HG03571 (cell line): ENCODE data around the gene GNAQ.
"Not testable (repeated sequence)": the region's sequence is repeated elsewhere in the genome, so short reads cannot be mapped to it uniquely, and the experiment has no call there.

Experiments used
- ATAC-seq: cut with Tn5 transposase; IDR thresholded peaks from one replicate; pipeline ENCODE4 v1.9.1; 2021; ENCODE audit not compliant: unreplicated experiment

Gene GNAQ

DNA sequence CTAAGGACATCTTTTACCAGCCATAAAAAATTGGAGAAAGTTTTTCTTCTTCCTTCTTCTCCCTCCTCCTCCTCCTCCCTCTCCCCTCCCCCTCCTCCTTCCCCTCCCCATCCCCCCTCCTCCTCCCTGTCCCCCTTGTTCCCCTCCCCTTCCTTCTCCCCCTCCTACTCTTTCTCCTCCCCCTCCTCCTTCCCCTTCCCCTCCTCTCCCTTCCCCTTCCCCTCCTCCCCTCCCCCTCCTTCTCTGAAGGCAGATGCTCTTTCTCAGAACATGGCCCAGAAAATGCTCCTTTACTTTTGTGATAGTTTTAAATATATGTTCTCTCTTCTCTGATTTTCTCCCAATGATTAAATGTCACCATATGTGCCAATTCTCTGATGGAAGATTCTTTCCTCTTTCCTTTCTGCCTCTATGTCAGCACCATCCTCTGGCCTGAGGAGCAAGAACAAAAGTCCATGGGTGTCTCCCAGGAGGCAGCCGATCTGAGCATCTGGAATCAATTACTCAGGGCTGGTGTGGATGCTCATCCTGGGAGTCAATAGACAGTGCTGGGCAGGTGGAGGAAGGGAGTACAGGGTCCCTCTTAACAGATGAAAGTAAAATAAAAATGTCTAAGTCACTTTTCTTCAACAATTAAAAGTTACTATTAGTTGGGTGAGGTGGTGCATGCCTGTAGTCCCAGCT is 320.5 kb downstream of the GNAQ start:
- no peak for ATAC-seq

DNA sequence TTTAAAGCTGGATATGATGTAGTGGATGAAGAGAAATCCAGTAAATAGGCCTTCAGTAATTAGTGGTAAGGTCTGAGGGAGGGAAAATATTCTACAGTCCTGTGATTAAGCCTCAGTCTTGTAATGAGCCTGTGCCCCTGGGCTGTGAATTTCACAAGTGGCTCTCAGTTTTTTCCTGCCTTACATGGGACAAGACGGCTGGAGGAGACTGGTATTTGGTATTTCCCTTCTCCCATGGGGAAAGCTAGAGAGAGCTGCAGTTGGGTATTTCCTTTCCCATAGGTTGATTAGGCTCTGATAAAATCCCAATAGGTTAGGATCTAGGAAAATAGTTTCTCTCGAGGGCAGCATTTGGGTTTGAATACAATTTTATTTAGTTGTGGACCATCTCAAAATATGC is 321.3 kb downstream of the GNAQ start:
- no peak for ATAC-seq

DNA sequence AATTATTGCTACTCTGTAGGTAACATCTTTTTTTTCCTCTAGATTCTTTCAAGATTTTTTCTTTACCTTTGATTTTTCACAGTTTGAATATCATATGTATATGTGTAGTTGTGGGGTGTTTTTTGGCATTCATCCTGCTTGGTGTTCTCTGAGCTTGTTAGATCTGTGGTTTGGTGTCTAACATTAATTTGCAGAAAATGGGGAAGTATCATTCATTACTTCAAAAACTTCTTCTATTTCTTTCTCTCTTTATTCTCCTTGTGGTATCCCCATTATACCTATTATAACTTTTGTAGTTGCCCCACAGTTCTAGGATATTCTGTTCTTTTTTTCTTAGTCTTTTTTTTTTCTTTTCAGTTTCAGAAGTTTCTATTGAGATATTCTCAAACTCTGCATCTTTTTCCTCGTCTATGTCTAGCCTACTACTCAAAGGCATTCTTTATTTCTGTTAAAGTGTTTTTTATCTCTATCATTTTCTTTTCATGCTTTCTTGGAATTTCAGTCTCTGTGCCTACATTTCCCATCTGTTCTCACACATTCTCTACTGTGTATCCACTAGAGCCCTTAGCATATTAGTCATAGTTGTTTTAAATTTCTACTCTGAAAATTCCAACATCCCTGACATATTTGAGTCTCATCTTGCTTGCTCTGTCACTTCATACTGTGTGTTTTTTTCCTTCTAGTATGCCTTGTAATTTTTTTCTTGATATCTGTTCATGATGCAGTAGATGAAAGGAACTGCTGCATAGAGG is 323.4 kb downstream of the GNAQ start:
- ATAC-seq: no peak

DNA sequence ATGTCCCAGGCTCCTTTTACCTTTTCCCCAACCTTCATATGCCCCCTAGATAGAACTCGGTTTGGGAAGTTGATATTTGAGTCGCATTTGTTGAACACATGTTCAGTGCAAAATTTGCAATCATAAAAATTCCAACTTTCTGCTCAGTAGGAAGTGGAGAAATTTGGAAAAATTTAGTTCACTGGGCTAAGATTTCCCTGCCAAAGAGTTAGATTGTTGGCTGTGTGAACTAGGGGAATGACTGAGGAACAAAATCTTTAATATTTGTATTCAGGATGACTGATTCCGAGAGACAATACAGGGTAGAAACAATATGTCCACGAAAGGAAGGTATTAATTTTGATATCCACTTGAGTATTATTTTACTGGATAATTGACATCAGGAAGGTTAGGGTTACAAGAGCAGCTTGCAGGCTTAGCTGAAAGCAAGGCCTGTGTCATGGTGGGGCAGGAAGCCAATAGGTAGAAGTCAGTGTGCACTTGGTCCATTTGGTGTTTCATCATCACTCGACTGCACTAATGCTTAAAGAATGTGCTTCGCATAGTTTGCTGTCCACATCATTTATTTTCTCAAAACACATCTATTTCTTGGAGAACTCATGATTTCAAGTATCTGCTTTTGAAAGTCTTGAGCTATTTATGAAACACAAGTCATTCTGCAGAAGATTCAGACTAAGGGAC is 324.1 kb downstream of the GNAQ start:
- no peak for ATAC-seq

DNA sequence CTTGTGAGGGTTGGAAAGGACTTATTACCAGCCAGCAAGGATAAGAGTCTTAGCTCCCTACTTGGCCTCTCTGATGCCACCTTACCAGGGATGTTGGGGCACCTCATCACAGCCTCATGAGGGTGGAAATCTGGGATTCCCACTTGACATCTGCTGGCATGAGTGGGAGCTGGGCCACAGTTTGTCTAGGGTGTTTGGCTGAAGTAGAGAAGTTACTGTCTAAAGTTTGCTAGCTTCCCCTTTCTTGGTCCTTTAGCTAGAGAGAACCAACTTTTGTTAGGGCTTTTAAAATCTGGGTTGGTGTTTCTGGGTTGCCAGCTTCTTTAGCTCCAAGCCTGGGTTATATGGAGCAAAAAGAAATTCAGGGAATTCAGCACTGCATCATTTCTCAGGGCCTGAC is 326.0 kb downstream of the GNAQ start:
- ATAC-seq: no peak

DNA sequence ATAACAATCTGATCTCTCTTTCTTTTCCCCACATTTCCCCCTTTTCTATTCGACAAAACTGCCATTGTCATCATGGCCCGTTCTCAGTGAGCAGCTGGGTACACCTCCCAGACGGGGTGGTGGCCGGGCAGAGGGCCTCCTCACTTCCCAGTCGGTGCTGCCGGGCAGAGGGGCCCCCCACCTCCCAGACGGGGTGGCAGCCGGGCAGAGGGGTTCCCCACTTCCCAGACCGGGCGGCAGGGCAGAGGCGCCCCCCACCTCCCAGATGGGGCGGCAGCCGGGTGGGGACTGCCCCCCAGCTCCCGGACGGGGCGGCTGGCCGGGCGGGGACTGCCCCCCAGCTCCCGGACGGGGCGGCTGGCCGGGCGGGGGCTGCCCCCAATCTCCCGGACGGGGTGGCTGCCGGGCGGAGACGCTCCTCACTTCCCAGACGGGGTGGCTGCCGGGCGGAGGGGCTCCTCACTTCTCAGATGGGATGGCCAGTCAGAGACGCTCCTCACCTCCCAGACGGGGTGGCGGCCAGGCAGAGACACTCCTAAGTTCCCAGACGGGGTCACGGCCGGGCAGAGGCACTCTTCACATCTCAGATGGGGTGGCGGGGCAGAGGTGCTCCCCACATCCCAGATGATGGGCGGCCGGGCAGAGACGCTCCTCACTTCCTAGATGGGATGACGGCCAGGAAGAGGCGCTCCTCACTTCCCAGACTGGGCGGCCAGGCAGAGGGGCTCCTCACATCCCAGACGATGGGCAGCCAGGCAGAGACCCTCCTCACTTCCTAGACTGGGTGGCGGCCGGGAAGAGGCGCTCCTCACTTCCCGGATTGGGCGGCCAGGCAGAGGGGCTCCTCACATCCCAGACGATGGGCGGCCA is 328.9 kb downstream of the GNAQ start:
- ATAC-seq: not testable (repeated sequence)

DNA sequence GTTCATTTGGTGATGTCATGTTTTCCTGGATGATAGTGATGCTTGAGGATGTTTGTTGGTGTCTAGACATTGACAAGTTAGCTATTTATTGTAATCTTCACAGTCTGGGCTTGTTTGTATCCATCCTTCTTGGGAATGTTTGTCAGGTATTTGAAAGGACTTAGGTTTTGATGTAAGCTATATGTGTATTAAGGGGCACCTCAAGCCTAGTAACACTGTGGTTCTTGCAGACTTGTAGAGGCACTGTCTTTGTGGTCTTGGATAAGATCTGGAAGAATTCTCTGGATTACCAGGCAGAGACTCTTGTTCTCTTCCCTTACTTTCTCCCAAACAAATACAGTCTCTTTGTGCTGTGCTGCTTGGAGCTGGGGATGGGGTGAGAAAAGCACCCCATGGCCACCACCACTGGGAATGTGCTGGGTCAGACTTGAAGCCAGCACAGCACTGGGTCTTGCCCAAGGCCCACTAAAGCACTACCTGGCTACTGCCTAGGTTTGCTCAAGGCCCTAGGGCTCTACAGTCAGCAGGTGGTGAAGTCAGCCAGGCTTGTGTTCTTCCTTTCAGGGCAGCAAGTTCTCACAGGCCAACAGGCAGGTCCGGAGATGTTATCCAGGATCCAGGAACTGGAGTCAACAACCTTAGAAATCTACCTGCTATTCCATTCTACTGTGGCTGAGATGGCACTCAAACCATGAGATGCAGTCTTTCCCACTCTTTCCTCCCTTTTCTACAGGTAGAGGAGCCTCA is 334.2 kb downstream of the GNAQ start:
- no peak for ATAC-seq

DNA sequence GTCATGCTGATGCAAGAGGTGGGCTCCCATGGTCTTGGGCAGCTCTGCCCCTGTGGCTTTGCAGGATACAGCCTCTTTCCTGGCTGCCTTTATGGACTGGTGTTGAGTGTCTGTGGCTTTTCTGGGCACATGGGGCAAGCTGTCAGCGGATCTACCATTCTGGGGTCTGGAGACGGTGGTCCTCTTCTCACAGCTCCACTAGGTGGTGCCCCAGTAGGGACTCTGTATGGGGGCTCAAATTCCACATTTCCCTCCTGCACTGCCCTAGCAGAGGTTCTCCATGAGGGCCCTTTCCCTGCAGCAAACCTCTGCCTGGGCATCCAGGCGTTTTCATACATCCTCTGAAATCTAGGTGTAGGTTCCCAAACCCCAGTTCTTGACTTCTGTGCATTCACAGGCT is 340.9 kb downstream of the GNAQ start:
- not testable (repeated sequence) for ATAC-seq

DNA sequence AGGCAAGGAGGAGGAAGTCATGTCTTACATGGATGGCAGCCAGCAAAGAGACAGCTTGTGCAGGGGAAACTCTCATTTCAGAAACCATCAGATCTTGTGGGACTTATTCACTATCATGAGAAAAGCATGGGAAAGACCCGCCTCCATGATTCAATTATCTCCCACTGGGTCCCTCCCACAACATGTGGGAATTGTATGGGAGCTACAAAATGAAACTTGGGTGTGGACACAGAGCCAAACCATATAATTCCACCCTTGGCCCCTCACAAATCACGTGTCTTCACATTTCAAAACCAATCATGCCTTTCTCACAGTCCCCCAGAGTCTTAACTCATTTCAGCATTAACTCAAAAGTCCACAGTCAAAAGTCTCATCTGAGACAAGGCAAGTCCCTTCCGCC is 341.5 kb downstream of the GNAQ start:
- not testable (repeated sequence) for ATAC-seq

DNA sequence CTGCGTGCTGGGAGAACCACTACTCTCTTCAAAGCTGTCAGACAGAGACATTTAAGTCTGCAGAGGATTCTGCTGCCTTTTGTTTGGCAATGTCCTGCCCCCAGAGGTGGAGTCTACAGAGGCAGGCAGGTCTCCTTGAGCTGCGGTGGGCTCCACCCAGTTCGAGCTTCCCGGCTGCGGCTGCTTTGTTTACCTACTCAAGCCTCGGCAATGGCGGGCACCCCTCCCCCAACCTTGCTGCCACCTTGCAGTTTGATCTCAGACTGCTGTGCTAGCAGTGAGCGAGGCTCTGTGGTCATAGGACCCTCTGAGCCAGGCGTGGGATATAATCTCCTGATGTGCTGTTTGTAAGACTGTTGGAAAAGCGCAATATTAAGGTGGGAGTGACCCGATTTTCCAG is 343.9 kb downstream of the GNAQ start:
- ATAC-seq: not testable (repeated sequence)

DNA sequence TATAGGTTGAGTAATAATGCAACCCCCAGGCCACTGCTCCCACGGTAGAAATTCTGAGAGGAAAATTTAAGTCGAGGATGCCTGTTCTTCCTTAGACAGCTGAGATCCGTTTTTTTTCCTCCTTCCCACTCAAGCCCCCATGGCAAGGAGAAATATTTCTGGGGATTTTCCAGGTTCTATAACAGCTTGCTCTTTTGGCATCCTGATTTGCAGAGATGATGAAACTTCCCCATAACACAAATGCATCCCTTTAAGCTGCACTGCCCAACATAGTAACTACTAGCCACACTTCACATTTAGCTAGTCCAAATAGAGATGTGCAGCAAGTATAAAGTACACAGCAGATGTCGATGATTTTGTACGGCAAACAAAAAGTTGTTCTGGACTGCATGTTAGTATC is 351.0 kb downstream of the GNAQ start:
- ATAC-seq: no peak

DNA sequence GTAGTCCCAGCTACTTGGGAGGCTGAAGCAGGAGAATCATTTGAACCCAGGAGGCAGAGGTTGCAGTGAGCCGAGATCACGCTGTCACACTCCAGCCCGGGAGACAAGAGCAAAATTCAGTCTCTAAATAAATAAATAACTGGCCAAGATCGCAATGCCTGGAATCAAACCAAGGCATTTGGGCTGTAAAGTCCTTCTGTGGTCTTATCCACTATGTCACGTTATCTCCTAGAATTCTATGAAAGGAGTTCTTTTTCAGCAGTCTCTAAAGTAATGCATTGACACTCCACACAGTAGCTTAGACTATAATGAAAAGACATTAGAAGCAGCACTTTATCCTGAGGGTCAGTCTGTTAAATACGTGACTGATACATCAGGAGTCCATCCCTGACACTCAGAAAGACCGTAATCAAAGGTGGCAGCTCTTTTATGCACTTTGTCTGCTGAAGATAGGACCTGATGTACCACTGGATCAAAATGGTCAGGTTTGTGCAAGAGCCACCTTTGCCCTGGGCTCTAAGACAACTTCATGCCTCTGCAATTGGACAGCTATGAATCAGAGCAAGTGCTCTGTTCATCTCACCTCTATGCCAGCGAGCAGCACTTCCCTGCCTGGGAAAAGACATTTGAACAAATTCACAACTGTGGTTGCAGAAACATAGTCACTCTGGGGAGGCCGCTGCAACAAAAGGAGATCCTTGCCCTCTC is 351.8 kb downstream of the GNAQ start:
- no peak for ATAC-seq

DNA sequence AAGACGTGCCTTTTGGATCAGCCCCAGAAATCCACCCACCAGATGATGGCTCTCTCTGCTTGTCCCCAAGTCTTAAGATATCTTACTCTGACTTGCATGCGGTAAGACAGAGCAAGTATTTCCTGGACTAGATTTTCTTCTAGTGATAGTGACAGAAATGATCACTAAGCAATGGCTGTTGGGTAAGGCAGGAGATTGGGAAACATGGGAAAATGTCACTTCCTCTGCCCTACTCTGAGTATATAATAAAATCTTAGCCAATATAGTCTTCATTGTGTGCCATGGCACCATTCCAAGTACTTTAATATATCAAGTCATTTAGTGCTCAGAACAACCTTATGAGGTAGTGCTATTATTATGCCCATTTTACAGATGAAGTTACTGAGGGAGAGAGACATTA is 352.5 kb downstream of the GNAQ start:
- ATAC-seq: no peak

DNA sequence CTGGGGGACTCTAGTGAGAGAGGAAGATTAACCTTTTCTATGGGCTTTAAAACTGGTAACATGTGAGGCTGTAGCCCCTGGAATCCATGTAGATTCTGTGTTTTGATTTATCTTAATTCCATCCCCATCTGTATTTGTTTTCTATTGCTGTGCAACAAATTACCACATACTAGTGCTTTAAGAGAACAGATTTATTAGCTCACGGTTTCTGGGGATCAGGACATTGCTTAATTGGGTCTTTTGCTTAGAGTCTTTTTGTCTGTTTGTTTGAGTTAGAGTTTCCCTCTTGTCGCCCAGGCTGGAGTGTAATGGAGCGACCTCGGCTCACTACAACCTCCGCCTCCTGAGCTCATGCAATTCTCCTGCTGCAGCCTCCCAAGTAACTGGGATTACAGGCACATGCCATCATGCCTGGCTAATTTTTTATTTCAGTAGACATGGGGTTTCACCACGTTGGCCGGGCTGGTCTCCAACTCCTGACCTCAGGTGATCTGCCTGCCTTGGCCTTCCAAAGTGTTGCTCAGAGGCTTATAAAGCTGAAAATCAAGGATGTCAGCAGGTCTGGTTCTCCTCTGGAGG is 353.6 kb downstream of the GNAQ start:
- no peak for ATAC-seq

DNA sequence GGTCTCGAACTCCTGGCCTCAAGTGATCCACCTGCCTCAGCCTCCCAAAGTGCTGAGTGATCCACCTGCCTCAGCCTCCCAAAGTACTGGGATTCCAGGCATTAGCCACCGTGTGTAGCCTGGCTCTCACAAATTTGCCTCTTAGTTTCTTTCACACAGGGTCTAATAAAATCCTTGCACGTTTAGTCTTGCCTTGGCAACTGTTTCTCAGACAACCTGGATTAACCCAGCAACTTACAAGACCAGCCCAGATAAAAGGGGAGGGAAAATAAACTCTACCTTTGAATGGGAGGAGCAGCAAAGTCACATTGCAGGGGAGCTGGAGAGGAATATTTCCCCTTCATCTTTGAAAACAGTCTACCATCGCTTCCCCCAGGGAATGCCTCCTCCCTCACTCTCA is 354.2 kb downstream of the GNAQ start:
- no peak for ATAC-seq

DNA sequence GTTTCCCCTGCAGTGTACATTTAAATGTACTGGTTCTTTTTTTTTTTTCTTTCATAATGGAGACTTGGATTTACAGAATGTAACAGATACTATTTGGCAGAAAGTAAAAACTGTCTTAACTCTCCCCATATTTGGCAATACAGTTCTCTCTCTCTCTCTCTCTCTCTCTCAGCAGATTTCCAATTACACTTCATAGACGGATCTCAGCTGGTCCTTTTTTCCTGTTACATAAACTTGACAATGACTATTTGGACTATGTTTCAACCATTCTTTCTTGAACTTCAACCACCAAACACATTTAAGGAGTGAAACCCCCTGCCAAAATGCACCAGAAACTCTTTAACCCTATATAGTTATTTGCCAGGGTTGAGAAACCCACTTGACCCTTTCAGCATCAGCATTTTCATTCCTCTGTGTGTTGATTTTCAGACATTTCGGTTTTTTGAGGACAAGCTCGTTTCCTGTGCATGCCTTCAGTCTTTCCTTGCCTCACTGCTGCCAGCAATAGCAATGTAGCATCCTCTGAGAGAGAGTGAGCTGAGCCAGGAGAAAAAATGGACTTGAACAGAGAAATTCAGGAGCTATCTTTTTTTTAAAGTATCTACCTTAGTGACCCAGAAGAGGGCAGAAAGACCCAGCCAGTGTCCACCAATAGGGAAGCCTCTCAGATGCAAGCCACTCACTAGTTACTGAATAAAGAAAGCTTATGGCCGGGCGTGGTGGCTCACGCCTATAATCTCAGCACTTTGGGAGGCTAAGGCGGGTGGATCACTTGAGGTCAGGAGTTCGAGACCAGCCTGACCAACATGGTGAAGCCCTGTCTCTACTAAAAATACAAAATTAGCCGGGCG is 357.4 kb downstream of the GNAQ start:
- no peak for ATAC-seq

DNA sequence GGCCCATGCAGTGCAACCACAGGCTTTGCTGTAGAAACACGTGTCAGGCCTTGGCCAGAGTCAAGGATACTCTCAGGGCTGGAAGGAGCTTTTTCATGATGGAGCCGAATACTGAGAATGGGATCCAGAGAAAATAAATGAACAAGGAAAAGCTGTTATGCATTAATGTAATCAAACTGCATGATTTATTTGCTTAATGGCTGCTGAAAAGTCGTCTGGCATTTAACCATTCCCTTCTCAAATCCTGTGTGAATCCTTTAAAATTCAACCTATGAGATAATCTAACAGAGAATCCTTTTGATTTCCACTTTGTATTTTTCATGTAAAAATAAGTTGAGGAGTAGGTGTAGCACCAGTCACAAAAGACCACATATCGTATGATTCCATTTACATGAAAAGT is 359.4 kb downstream of the GNAQ start:
- no peak for ATAC-seq

DNA sequence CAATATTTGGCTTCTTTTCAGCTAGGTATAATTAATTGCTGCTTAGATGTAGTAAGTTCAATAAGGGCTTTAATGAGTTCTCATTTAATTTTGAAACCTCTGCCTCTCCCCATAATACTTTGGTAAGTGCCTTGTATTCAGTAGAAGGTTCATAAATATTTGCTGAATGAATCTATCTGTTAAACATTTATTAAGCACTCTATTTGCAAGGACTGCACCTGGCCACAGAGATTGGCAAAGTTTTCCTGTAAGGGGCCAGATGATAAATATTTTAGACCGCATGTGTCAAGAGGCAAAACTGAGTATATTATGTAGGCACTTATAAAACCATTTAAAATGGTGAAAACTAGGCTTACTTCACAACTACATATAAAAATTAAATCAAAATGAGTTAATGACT is 364.5 kb downstream of the GNAQ start:
- ATAC-seq: no peak
